GM23338 (cell line): ENCODE measurements around the gene LRRC30.

Experiments
- CREB1 ChIP-seq: fragments of 250-450 bp; sonication (Bioruptor Pico); IDR thresholded peaks from 2 replicates; pipeline ENCODE4 v1.5.0; 2020; ENCODE audit warnings: low read depth, mild to moderate bottlenecking, moderate library complexity
- EZH2 ChIP-seq: fragments of 200-600 bp; sonication (generic); IDR thresholded peaks from one replicate; pipeline ENCODE4 v1.8.0; 2017; ENCODE audit warnings: antibody characterized with exemption, mild to moderate bottlenecking, low read depth; ENCODE audit not compliant: unreplicated experiment
- EZH2phosphoT487 ChIP-seq: fragments of 200-600 bp; sonication (generic); IDR thresholded peaks from one replicate; pipeline ENCODE4 v1.8.1; 2018; ENCODE audit warnings: antibody characterized with exemption; ENCODE audit not compliant: unreplicated experiment
- JUNB ChIP-seq: IDR thresholded peaks from one replicate; pipeline ENCODE4 v1.6.1; 2016; ENCODE audit warnings: antibody characterized with exemption; ENCODE audit not compliant: unreplicated experiment
- NANOG ChIP-seq: IDR thresholded peaks from 2 replicates; pipeline ENCODE4 v1.6.1; 2016; ENCODE audit warnings: antibody characterized with exemption, borderline replicate concordance
- POLR2AphosphoS5 ChIP-seq: IDR thresholded peaks from 2 replicates; pipeline ENCODE4 v1.6.1; 2016; ENCODE audit warnings: antibody characterized with exemption, low read depth
- STAT1 ChIP-seq: IDR thresholded peaks from one replicate; pipeline ENCODE4 v1.6.1; 2016; ENCODE audit warnings: antibody characterized with exemption; ENCODE audit not compliant: unreplicated experiment
- ZNF114 ChIP-seq: fragments of 250-450 bp; sonication (Bioruptor Pico); IDR thresholded peaks from 2 replicates; pipeline ENCODE4 v1.5.0; 2020; ENCODE audit warnings: mild to moderate bottlenecking, moderate library complexity
- ZNF331 ChIP-seq: fragments of 250-450 bp; sonication (Bioruptor Pico); IDR thresholded peaks from 2 replicates; pipeline ENCODE4 v1.5.0; 2020; ENCODE audit warnings: low read depth, mild to moderate bottlenecking, moderate library complexity
- TF ChIP-seq, protein P1 (sequence below), 2 experiments: fragments of 200-600 bp in 1 of 2; sonication (generic) in 1 of 2; conservative IDR thresholded peaks; 2 replicates each; pipeline versions ENCODE4 v1.5.1 to v1.6.1; 2016 to 2017; ENCODE audit warnings: antibody characterized with exemption in 2 of 2, low read depth in 2 of 2, mild to moderate bottlenecking in 2 of 2, moderate library complexity in 1 of 2
- TF ChIP-seq, protein P2 (sequence below): IDR thresholded peaks from one replicate; pipeline ENCODE4 v1.6.1; 2018; ENCODE audit warnings: antibody characterized with exemption; ENCODE audit not compliant: unreplicated experiment
- TF ChIP-seq, protein P3 (sequence below): fragments of 250-450 bp; sonication (Bioruptor Pico); IDR thresholded peaks from 2 replicates; pipeline ENCODE4 v1.5.0; 2020; ENCODE audit warnings: mild to moderate bottlenecking, moderate library complexity
- TF ChIP-seq, protein P4 (sequence below): IDR thresholded peaks from 2 replicates; pipeline ENCODE4 v1.6.1; 2016; ENCODE audit warnings: antibody characterized with exemption

DNA sequence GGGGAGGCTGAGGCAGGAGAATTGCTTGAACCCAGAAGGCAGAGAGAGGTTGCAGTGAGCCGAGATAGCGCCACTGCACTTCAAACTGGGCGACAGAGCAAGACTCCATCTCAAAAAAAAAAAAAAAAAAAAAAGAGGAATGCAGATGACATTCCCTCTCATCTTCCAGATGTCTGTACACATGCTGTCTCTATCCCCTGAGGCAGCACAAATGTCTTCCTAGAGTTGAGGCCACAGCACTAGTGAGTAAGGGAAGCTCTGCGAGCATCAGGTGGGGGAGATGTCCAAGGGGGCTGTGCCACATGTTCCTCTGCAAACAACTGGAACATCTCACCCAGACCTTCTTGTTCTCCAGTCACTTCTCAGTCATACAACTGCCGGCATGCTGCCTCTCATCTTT lies 35.6 kb upstream of the LRRC30 start:
- TF ChIP-seq, protein P1, sequence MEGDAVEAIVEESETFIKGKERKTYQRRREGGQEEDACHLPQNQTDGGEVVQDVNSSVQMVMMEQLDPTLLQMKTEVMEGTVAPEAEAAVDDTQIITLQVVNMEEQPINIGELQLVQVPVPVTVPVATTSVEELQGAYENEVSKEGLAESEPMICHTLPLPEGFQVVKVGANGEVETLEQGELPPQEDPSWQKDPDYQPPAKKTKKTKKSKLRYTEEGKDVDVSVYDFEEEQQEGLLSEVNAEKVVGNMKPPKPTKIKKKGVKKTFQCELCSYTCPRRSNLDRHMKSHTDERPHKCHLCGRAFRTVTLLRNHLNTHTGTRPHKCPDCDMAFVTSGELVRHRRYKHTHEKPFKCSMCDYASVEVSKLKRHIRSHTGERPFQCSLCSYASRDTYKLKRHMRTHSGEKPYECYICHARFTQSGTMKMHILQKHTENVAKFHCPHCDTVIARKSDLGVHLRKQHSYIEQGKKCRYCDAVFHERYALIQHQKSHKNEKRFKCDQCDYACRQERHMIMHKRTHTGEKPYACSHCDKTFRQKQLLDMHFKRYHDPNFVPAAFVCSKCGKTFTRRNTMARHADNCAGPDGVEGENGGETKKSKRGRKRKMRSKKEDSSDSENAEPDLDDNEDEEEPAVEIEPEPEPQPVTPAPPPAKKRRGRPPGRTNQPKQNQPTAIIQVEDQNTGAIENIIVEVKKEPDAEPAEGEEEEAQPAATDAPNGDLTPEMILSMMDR (conservative IDR thresholded peaks at IDR 0.05; ENCODE audit: low read depth in 2 of 2), result no peak
- TF ChIP-seq POLR2AphosphoS5, result no peak
- TF ChIP-seq, protein P2, sequence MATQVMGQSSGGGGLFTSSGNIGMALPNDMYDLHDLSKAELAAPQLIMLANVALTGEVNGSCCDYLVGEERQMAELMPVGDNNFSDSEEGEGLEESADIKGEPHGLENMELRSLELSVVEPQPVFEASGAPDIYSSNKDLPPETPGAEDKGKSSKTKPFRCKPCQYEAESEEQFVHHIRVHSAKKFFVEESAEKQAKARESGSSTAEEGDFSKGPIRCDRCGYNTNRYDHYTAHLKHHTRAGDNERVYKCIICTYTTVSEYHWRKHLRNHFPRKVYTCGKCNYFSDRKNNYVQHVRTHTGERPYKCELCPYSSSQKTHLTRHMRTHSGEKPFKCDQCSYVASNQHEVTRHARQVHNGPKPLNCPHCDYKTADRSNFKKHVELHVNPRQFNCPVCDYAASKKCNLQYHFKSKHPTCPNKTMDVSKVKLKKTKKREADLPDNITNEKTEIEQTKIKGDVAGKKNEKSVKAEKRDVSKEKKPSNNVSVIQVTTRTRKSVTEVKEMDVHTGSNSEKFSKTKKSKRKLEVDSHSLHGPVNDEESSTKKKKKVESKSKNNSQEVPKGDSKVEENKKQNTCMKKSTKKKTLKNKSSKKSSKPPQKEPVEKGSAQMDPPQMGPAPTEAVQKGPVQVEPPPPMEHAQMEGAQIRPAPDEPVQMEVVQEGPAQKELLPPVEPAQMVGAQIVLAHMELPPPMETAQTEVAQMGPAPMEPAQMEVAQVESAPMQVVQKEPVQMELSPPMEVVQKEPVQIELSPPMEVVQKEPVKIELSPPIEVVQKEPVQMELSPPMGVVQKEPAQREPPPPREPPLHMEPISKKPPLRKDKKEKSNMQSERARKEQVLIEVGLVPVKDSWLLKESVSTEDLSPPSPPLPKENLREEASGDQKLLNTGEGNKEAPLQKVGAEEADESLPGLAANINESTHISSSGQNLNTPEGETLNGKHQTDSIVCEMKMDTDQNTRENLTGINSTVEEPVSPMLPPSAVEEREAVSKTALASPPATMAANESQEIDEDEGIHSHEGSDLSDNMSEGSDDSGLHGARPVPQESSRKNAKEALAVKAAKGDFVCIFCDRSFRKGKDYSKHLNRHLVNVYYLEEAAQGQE, result no peak
- TF ChIP-seq EZH2phosphoT487, result no peak
- TF ChIP-seq, protein P3, sequence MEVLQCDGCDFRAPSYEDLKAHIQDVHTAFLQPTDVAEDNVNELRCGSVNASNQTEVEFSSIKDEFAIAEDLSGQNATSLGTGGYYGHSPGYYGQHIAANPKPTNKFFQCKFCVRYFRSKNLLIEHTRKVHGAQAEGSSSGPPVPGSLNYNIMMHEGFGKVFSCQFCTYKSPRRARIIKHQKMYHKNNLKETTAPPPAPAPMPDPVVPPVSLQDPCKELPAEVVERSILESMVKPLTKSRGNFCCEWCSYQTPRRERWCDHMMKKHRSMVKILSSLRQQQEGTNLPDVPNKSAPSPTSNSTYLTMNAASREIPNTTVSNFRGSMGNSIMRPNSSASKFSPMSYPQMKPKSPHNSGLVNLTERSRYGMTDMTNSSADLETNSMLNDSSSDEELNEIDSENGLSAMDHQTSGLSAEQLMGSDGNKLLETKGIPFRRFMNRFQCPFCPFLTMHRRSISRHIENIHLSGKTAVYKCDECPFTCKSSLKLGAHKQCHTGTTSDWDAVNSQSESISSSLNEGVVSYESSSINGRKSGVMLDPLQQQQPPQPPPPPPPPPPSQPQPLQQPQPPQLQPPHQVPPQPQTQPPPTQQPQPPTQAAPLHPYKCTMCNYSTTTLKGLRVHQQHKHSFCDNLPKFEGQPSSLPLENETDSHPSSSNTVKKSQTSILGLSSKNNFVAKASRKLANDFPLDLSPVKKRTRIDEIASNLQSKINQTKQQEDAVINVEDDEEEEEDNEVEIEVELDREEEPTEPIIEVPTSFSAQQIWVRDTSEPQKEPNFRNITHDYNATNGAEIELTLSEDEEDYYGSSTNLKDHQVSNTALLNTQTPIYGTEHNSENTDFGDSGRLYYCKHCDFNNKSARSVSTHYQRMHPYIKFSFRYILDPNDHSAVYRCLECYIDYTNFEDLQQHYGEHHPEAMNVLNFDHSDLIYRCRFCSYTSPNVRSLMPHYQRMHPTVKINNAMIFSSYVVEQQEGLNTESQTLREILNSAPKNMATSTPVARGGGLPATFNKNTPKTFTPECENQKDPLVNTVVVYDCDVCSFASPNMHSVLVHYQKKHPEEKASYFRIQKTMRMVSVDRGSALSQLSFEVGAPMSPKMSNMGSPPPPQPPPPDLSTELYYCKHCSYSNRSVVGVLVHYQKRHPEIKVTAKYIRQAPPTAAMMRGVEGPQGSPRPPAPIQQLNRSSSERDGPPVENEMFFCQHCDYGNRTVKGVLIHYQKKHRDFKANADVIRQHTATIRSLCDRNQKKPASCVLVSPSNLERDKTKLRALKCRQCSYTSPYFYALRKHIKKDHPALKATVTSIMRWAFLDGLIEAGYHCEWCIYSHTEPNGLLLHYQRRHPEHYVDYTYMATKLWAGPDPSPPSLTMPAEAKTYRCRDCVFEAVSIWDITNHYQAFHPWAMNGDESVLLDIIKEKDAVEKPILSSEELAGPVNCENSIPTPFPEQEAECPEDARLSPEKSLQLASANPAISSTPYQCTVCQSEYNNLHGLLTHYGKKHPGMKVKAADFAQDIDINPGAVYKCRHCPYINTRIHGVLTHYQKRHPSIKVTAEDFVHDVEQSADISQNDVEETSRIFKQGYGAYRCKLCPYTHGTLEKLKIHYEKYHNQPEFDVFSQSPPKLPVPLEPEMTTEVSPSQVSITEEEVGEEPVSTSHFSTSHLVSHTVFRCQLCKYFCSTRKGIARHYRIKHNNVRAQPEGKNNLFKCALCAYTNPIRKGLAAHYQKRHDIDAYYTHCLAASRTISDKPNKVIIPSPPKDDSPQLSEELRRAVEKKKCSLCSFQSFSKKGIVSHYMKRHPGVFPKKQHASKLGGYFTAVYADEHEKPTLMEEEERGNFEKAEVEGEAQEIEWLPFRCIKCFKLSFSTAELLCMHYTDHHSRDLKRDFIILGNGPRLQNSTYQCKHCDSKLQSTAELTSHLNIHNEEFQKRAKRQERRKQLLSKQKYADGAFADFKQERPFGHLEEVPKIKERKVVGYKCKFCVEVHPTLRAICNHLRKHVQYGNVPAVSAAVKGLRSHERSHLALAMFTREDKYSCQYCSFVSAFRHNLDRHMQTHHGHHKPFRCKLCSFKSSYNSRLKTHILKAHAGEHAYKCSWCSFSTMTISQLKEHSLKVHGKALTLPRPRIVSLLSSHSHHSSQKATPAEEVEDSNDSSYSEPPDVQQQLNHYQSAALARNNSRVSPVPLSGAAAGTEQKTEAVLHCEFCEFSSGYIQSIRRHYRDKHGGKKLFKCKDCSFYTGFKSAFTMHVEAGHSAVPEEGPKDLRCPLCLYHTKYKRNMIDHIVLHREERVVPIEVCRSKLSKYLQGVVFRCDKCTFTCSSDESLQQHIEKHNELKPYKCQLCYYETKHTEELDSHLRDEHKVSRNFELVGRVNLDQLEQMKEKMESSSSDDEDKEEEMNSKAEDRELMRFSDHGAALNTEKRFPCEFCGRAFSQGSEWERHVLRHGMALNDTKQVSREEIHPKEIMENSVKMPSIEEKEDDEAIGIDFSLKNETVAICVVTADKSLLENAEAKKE (CRISPR knock-in tag), result no peak
- no peak for TF ChIP-seq EZH2
- no peak for TF ChIP-seq JUNB
- no peak for TF ChIP-seq ZNF331 (CRISPR knock-in tag)
- TF ChIP-seq ZNF114 (CRISPR knock-in tag), result no peak
- TF ChIP-seq, protein P4, sequence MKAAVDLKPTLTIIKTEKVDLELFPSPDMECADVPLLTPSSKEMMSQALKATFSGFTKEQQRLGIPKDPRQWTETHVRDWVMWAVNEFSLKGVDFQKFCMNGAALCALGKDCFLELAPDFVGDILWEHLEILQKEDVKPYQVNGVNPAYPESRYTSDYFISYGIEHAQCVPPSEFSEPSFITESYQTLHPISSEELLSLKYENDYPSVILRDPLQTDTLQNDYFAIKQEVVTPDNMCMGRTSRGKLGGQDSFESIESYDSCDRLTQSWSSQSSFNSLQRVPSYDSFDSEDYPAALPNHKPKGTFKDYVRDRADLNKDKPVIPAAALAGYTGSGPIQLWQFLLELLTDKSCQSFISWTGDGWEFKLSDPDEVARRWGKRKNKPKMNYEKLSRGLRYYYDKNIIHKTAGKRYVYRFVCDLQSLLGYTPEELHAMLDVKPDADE, result no peak
- TF ChIP-seq CREB1 (CRISPR knock-in tag), result no peak
- TF ChIP-seq STAT1, result no peak
- no peak for TF ChIP-seq NANOG
